A673 (cell line): ENCODE results near the gene DGKD. TPM values are rescaled to one million over a fixed set of nuclear protein-coding genes. Genes with fewer than 3 reads are reported as not detected.

Experiments used
- BruUV-seq: library from RNA; stranded (reverse); fragments of 400-500 nt; replicated peaks from 2 replicates; lab custom pipeline; 2021; lab: Mats Ljungman, UMichigan
- CTCF ChIA-PET: fragments of 300-600 bp; sonication (Branson Sonifier 250); formaldehyde crosslinking; loops from one replicate; lab custom pipeline; 2022; ENCODE audit warnings: antibody characterized with exemption; lab: Charles Lee
- POLR2A ChIA-PET: fragments of 300-600 bp; sonication (Branson Sonifier 250); formaldehyde crosslinking; loops from one replicate; lab custom pipeline; 2022; ENCODE audit warnings: antibody characterized with exemption; ENCODE audit not compliant: low non-redundant PET; lab: Charles Lee
- DNase-seq: peaks from one replicate; pipeline ENCODE4 v3.0.0-alpha.2; 2015; ENCODE audit warnings: low spot score
- H3K27ac ChIP-seq: fragments of 200-600 bp; sonication (generic); 2 replicates; pipeline ENCODE4 v1.5.1; 2016; ENCODE audit warnings: mixed run types, low read depth, mild to moderate bottlenecking, mixed read lengths, antibody characterized with exemption, low read length; ENCODE audit not compliant: poor library complexity, severe bottlenecking
- H3K27me3 ChIP-seq: fragments of 200-600 bp; sonication (generic); replicated peaks from 2 replicates; pipeline ENCODE4 v1.6.1; 2017; ENCODE audit warnings: mixed run types, low read depth, mild to moderate bottlenecking, mixed read lengths, antibody characterized with exemption, low read length; ENCODE audit not compliant: insufficient read depth, poor library complexity
- H3K36me3 ChIP-seq: fragments of 200-600 bp; sonication (generic); 2 replicates; pipeline ENCODE4 v1.6.1; 2016; ENCODE audit warnings: mixed run types, mild to moderate bottlenecking, mixed read lengths, antibody characterized with exemption, low read length; ENCODE audit not compliant: insufficient read depth, poor library complexity, severe bottlenecking
- H3K4me1 ChIP-seq: fragments of 200-600 bp; sonication (generic); 2 replicates; pipeline ENCODE4 v1.6.1; 2017; ENCODE audit warnings: mixed run types, mild to moderate bottlenecking, mixed read lengths, antibody characterized with exemption, low read length; ENCODE audit not compliant: insufficient read depth, poor library complexity, severe bottlenecking
- H3K4me3 ChIP-seq: fragments of 200-600 bp; sonication (generic); 2 replicates; pipeline ENCODE4 v1.5.1; 2016; ENCODE audit warnings: low read depth, mixed run types, mild to moderate bottlenecking, mixed read lengths, low read length; ENCODE audit not compliant: poor library complexity, severe bottlenecking
- H3K9me3 ChIP-seq: fragments of 200-600 bp; sonication (generic); 2 replicates; pipeline ENCODE4 v1.6.1; 2016; ENCODE audit warnings: mixed run types, low read depth, mild to moderate bottlenecking, mixed read lengths, antibody characterized with exemption, low read length; ENCODE audit not compliant: poor library complexity, severe bottlenecking
- CTCF ChIP-seq: fragments of 300-800, 200-600 bp; sonication (generic); conservative IDR thresholded peaks from 2 replicates; pipeline ENCODE4 v1.5.1; 2017; ENCODE audit warnings: low read depth, mild to moderate bottlenecking, antibody characterized with exemption, low read length, moderate library complexity, mixed read lengths
- EZH2 ChIP-seq: fragments of 200-600 bp; sonication (generic); IDR thresholded peaks from 2 replicates; pipeline ENCODE4 v1.6.1; 2017; ENCODE audit warnings: borderline replicate concordance, low read depth, mild to moderate bottlenecking, mixed read lengths, antibody characterized with exemption, low read length; ENCODE audit not compliant: poor library complexity, severe bottlenecking
- intact Hi-C: fragments of 100-400 bp; cut with micrococcal nuclease; formaldehyde crosslinking; loops from one replicate; pipeline ENCODE4 v1.10.0; 2022; ENCODE audit not compliant: unreplicated experiment
- total RNA-seq: library from RNA; stranded (reverse); gene quantifications from 2 replicates; pipeline ENCODE4 v1.2.3, GENCODE V29; 2021

Gene DGKD
- total RNA-seq, 1 experiment from 2014 or later: 128 TPM

DNA sequence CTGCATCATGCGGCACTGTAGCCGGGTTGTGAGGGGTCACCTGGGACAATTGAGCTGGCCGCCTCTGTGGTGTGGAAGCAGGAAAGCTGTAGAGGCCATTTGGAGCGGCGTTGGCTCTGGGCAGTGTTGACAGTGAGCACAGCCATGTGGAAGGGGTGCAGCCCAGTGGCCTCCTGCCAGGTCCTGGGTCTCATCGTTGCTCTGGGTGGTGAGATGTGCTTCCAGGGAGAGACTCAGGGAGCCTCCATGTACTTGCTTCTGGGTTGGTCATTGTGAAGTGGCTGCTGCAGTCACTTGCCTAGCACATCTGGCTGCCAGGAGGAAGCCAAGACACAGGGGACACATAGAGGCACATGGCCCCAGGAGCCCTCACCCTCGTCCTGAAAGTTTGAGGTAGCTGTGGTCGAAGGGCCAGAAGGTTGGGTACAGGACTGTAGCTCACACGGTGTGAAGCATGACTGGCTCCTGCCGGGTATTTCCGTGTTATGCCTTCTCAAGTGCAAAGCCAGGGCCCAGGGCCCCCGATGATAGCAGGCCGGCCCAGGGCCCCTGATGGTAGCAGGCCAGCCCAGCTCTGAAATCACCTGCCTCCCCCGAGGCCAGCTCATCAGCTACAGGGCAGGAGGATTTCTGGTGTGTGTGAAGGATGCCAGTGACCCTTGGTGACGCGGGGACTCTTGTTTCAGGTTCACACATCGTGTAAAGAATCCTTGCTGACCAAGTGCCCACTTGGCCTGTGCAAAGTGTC lies 82.6 kb downstream of the DGKD start:
- ChIA-PET CTCF (no interaction called here), POLR2A (no interaction called here)
- intact Hi-C loops: no loop called here
- peaks cover 4% of the 10 kb centered on the region for H3K4me1 ChIP-seq
- no peak overlapping the region for H3K4me3 ChIP-seq
- BruUV-seq: no TSS peak
- no peak for DNase-seq
- no peak overlapping the region for H3K27ac ChIP-seq
- no peaks in the 10 kb centered on the region for H3K27me3 ChIP-seq
- no peaks in the 10 kb centered on the region for H3K9me3 ChIP-seq
- H3K36me3 ChIP-seq: peaks cover 19% of the 10 kb centered on the region
- TF ChIP-seq CTCF (no peak), EZH2 (no peak)

- BruUV-seq: no TSS peak
- Histone ChIP-seq H3K27me3 (no peaks in the 10 kb centered on the region), H3K9me3 (no peaks in the 10 kb centered on the region), H3K4me3 (no peak overlapping the region), H3K27ac (no peak overlapping the region), H3K4me1 (peaks cover 4% of the 10 kb centered on the region), H3K36me3 (peaks cover 25% of the 10 kb centered on the region)
- no peak for TF ChIP-seq CTCF
- intact Hi-C loops: no loop called here
- ChIA-PET CTCF (no interaction called here), POLR2A (no interaction called here)
- no peak for DNase-seq
These were observed 83.2 kb downstream of the DGKD start for GRCh38 chr2:233437439-233437955.

DNA sequence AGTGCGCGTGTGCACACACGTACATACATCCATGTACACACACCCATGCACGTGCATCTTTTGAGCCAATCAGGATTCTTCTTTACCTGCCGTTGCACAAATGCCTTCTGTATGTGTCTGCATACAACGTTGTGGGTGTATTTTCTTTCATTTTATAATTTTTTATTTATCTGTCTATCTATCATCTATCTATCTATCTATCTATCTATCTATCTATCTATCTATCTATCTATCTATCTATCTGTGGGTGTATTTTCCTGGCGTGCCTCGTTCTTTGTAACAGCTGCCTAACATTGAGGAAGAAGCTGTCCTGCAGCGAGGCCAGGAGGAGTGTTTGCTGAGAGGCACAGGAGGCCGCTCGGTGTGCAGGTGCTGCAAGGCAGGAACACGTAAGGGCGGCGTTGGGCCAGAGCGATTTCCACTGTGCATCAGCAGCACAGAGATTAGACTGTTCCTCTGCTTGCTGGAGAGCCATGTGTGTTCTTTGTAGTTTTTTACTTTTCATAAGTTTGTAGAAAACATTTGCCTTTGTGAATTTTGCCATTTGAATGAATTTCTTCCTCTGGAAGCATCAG lies 84.4 kb downstream of the DGKD start:
- ChIA-PET POLR2A (no interaction called here), CTCF (no interaction called here)
- no TSS peak for BruUV-seq
- H3K4me1 ChIP-seq: peaks cover 4% of the 10 kb centered on the region
- TF ChIP-seq CTCF (no peak), EZH2 (no peak)
- H3K27ac ChIP-seq: no peak overlapping the region
- no peak overlapping the region for H3K4me3 ChIP-seq
- H3K27me3 ChIP-seq: no peaks in the 10 kb centered on the region
- intact Hi-C loops: no loop called here
- peaks cover 26% of the 10 kb centered on the region for H3K36me3 ChIP-seq
- no peak for DNase-seq
- H3K9me3 ChIP-seq: no peaks in the 10 kb centered on the region
